Karpas-422 (cell line): ENCODE data around the gene C11orf68. TPM values are rescaled to one million over a fixed set of nuclear protein-coding genes. Genes with fewer than 3 reads are reported as not detected.
A peak's percentile ranks its signal among the peaks of the same experiment; 100 is the strongest.

ENCODE experiments used
- DNase-seq: peaks from one replicate; pipeline ENCODE4 v3.0.0-alpha.2; 2015
- H2AFZ ChIP-seq: fragments of 200-600 bp; sonication (generic); 2 replicates; pipeline ENCODE4 v1.6.1; 2014; ENCODE audit warnings: antibody characterized with exemption, low read length, mixed read lengths
- H3K27ac ChIP-seq: fragments of 200-600 bp; sonication (generic); 2 replicates; pipeline ENCODE4 v1.5.1; 2014; ENCODE audit warnings: mild to moderate bottlenecking, low read length, moderate library complexity
- H3K27me3 ChIP-seq: fragments of 200-600 bp; sonication (generic); 2 replicates; pipeline ENCODE4 v1.6.1; 2014; ENCODE audit warnings: low read length, mixed read lengths
- H3K36me3 ChIP-seq: fragments of 200-600 bp; sonication (generic); 2 replicates; pipeline ENCODE4 v1.6.1; 2014; ENCODE audit warnings: low read length, mixed read lengths; ENCODE audit not compliant: insufficient read depth
- H3K4me1 ChIP-seq: fragments of 200-600 bp; sonication (generic); 2 replicates; pipeline ENCODE4 v1.6.1; 2014; ENCODE audit warnings: mild to moderate bottlenecking, low read length, mixed read lengths
- H3K4me2 ChIP-seq: fragments of 200-600 bp; sonication (generic); 2 replicates; pipeline ENCODE4 v1.6.1; 2014; ENCODE audit warnings: low read length, low read depth, mild to moderate bottlenecking; ENCODE audit not compliant: poor library complexity, severe bottlenecking
- H3K4me3 ChIP-seq: fragments of 200-600 bp; sonication (generic); 2 replicates; pipeline ENCODE4 v1.5.1; 2014; ENCODE audit warnings: mild to moderate bottlenecking, antibody characterized with exemption, low read length, mixed read lengths
- H3K79me2 ChIP-seq: fragments of 200-600 bp; sonication (generic); 2 replicates; pipeline ENCODE4 v1.6.1; 2014; ENCODE audit warnings: mild to moderate bottlenecking, low read length, mixed read lengths
- H3K9ac ChIP-seq: fragments of 200-600 bp; sonication (generic); 2 replicates; pipeline ENCODE4 v1.6.0; 2014; ENCODE audit warnings: low read length
- H3K9me2 ChIP-seq: fragments of 200-600 bp; sonication (generic), shearing (Covaris generic); replicated peaks from 2 replicates; pipeline ENCODE4 v1.6.0; 2014; ENCODE audit warnings: mild to moderate bottlenecking, low read length, moderate library complexity; ENCODE audit not compliant: insufficient read depth
- H3K9me3 ChIP-seq: fragments of 300-700, 200-600 bp; sonication (generic); 2 replicates; pipeline ENCODE4 v1.6.1; 2014; ENCODE audit warnings: low read length, mixed read lengths
- H4K20me1 ChIP-seq: fragments of 200-600 bp; sonication (generic); 2 replicates; pipeline ENCODE4 v1.6.1; 2014; ENCODE audit warnings: mild to moderate bottlenecking, antibody characterized with exemption, low read length, low read depth; ENCODE audit not compliant: insufficient read depth
- total RNA-seq: library from RNA; depleted of rRNA; stranded (reverse); fragments of >200 nt; shearing (Covaris generic); gene quantifications from 2 replicates; pipeline ENCODE4 v1.2.3, GENCODE V29; 2014; ENCODE audit warnings: low replicate concordance

Gene C11orf68
- total RNA-seq, 1 experiment from 2014 or later: 11.0 TPM

GRCh38 chr11:65887723-65888162 lies 31.1 kb downstream of the C11orf68 start:
- Histone ChIP-seq H3K36me3 (peaks cover 25% of the 10 kb centered on the region), H3K27ac (peak overlapping the region; percentile 30; the same call in 1 of the 2 replicates), H4K20me1 (peaks cover 8% of the 10 kb centered on the region; the same call in 1 of the 2 replicates), H3K79me2 (peaks cover 35% of the 10 kb centered on the region), H3K9ac (peak overlapping the region; percentile 94), H3K4me2 (peak overlapping the region; percentile 100), H3K27me3 (no peaks in the 10 kb centered on the region), H3K9me3 (no peaks in the 10 kb centered on the region), H3K9me2 (no peaks in the 10 kb centered on the region), H3K4me1 (peaks cover 61% of the 10 kb centered on the region), H2AFZ (peak overlapping the region; percentile 89; the same call in 1 of the 2 replicates), H3K4me3 (peak overlapping the region; percentile 95)
- peak; percentile 68 for DNase-seq

GRCh38 chr11:65886826-65887722 lies 31.8 kb downstream of the C11orf68 start:
- Histone ChIP-seq H2AFZ (no peak overlapping the region), H3K4me3 (peak overlapping the region; percentile 95), H3K36me3 (peaks cover 25% of the 10 kb centered on the region), H3K4me1 (peaks cover 54% of the 10 kb centered on the region), H3K27ac (peak overlapping the region; percentile 30; the same call in 1 of the 2 replicates), H3K9ac (peak overlapping the region; percentile 94), H3K4me2 (peak overlapping the region; percentile 100), H3K27me3 (no peaks in the 10 kb centered on the region), H4K20me1 (peaks cover 5% of the 10 kb centered on the region; the same call in 1 of the 2 replicates), H3K9me3 (no peaks in the 10 kb centered on the region), H3K79me2 (peaks cover 35% of the 10 kb centered on the region), H3K9me2 (no peaks in the 10 kb centered on the region)
- no peak for DNase-seq

- H2AFZ ChIP-seq: no peak overlapping the region
- H3K9me2 ChIP-seq: no peaks in the 10 kb centered on the region
- H3K36me3 ChIP-seq: peaks cover 25% of the 10 kb centered on the region
- H3K79me2 ChIP-seq: peaks cover 24% of the 10 kb centered on the region
- peak overlapping the region; percentile 100 for H3K4me2 ChIP-seq
- H3K9me3 ChIP-seq: no peaks in the 10 kb centered on the region
- H3K9ac ChIP-seq: no peak overlapping the region; the same call in 1 of the 2 replicates
- no peaks in the 10 kb centered on the region for H3K27me3 ChIP-seq
- no peak for DNase-seq
- H3K4me1 ChIP-seq: peaks cover 48% of the 10 kb centered on the region
- no peak overlapping the region for H3K4me3 ChIP-seq
- H3K27ac ChIP-seq: no peak overlapping the region
- no peaks in the 10 kb centered on the region; the same call in 1 of the 2 replicates for H4K20me1 ChIP-seq
These were observed 32.9 kb downstream of the C11orf68 start for GRCh38 chr11:65885808-65886536.

- Histone ChIP-seq H3K4me3 (no peak overlapping the region), H2AFZ (no peak overlapping the region), H3K27me3 (no peaks in the 10 kb centered on the region), H3K4me2 (no peak overlapping the region), H3K79me2 (peaks cover 22% of the 10 kb centered on the region), H3K9me2 (no peaks in the 10 kb centered on the region), H4K20me1 (no peaks in the 10 kb centered on the region; the same call in 1 of the 2 replicates), H3K9ac (no peak overlapping the region; the same call in 1 of the 2 replicates), H3K27ac (no peak overlapping the region), H3K36me3 (peaks cover 25% of the 10 kb centered on the region), H3K9me3 (no peaks in the 10 kb centered on the region), H3K4me1 (peaks cover 47% of the 10 kb centered on the region)
- DNase-seq: peak; percentile 54
These were observed 33.6 kb downstream of the C11orf68 start for GRCh38 chr11:65885231-65885630.

GRCh38 chr11:65884716-65885092 lies 34.2 kb downstream of the C11orf68 start:
- no peaks in the 10 kb centered on the region for H3K9me3 ChIP-seq
- H3K36me3 ChIP-seq: peaks cover 25% of the 10 kb centered on the region
- H3K9ac ChIP-seq: no peak overlapping the region; the same call in 1 of the 2 replicates
- H3K4me2 ChIP-seq: no peak overlapping the region
- H3K4me1 ChIP-seq: peaks cover 41% of the 10 kb centered on the region
- H3K27ac ChIP-seq: no peak overlapping the region
- no peak overlapping the region for H3K4me3 ChIP-seq
- no peaks in the 10 kb centered on the region; the same call in 1 of the 2 replicates for H4K20me1 ChIP-seq
- peak; percentile 92 for DNase-seq
- H3K27me3 ChIP-seq: no peaks in the 10 kb centered on the region
- H3K9me2 ChIP-seq: no peaks in the 10 kb centered on the region
- no peak overlapping the region for H2AFZ ChIP-seq
- peaks cover 22% of the 10 kb centered on the region for H3K79me2 ChIP-seq

- DNase-seq: no peak
- H3K4me2 ChIP-seq: no peak overlapping the region
- no peak overlapping the region for H3K27ac ChIP-seq
- H4K20me1 ChIP-seq: no peaks in the 10 kb centered on the region; the same call in 1 of the 2 replicates
- no peaks in the 10 kb centered on the region for H3K9me2 ChIP-seq
- no peak overlapping the region for H3K4me3 ChIP-seq
- H3K36me3 ChIP-seq: peaks cover 25% of the 10 kb centered on the region
- no peak overlapping the region for H2AFZ ChIP-seq
- no peaks in the 10 kb centered on the region for H3K27me3 ChIP-seq
- H3K4me1 ChIP-seq: peaks cover 35% of the 10 kb centered on the region
- H3K9ac ChIP-seq: no peak overlapping the region
- peaks cover 22% of the 10 kb centered on the region for H3K79me2 ChIP-seq
- no peaks in the 10 kb centered on the region for H3K9me3 ChIP-seq
These were observed 34.8 kb downstream of the C11orf68 start for GRCh38 chr11:65883786-65884715.

GRCh38 chr11:65883058-65883761 lies 35.7 kb downstream of the C11orf68 start:
- Histone ChIP-seq H4K20me1 (no peaks in the 10 kb centered on the region; the same call in 1 of the 2 replicates), H3K27me3 (no peaks in the 10 kb centered on the region), H3K27ac (no peak overlapping the region), H2AFZ (no peak overlapping the region), H3K9ac (no peak overlapping the region), H3K9me3 (no peaks in the 10 kb centered on the region), H3K4me1 (peaks cover 29% of the 10 kb centered on the region), H3K9me2 (no peaks in the 10 kb centered on the region), H3K4me2 (no peak overlapping the region), H3K4me3 (no peak overlapping the region), H3K79me2 (peaks cover 21% of the 10 kb centered on the region), H3K36me3 (peaks cover 25% of the 10 kb centered on the region)
- DNase-seq: no peak
